Stimulated activated CD8-positive, alpha-beta memory T cell treated with anti-CD3 and anti-CD28 coated beads, Interleukin-15, amount 100 ng/mL, for 1 hour (primary cell): Measurements from ENCODE around the gene FAM3C.
"Not testable (repeated sequence)": the region's sequence is repeated elsewhere in the genome, so short reads cannot be mapped to it uniquely, and the experiment has no call there.

Experiments
- DNase-seq: peaks from one replicate; pipeline ENCODE4 v3.0.0-alpha.2; 2020; ENCODE audit warnings: low read depth

FAM3C gene

GRCh38 chr7:121331048-121331447 lies 65.1 kb downstream of the FAM3C start:
- no peak for DNase-seq

DNA sequence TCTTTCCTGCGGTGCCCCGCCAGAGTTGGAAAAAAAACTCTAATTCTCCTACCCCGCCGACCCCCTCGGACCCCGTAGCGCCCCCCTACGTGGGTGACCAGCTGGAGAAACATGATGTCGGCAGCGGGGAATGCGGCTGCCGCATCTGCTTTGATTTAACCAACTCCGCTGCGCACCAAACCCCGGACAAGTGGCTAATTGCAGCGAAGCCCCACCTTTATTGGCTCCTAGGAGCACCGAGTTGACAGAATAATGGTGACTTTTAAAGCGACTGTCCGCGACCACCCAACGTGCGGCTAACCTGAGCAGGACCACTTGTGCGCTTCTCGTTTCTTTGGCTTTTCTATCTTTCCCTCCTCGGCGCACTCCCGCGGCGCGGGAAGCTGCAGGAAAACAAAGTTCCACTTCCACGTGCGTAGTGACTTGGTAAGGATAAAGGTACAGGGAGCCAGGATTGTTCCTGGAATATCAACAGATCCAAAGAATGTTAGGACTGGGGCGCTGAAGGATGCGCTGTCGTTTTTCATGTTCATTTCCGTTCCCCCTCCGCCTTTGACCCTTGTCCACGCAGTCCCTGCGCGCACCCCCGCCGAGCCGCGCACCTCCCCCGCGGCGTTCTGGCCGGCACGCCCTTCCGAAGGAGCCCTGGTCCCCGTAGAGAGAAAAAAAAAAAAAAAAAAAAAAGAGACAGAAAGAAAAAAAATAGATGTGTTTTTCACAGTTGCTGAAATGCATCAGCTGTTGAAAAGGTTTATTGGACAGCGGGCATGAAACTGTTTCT lies 65.9 kb downstream of the FAM3C start:
- no peak for DNase-seq

DNA sequence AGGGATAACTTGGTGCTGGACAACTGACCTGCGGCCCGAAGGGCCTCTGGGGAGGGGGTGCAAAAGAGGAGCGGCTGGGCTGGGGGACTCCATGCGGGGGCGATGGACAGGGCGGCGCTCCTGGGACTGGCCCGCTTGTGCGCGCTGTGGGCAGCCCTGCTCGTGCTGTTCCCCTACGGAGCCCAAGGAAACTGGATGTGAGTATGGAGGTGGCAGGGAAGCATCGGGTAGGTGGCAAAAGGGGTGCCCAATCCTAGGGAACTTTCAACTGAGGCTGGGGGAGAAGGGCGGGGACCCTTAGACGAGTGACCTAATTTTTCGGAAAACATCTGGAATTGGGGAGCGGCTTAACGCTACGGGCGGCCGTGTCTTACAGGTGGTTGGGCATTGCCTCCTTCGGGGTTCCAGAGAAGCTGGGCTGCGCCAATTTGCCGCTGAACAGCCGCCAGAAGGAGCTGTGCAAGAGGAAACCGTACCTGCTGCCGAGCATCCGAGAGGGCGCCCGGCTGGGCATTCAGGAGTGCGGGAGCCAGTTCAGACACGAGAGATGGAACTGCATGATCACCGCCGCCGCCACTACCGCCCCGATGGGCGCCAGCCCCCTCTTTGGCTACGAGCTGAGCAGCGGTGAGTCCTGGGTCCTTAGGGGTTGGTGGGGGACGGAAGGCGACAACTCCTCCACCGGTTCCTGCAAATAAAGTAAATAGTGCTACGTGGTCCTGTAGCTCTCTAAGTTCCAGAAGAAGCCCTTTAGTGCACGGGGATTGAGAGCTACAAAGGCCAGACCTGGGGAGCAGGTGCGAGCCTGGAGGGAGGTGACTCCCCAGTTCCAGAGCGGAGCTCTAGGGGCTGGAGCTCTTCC lies 66.7 kb downstream of the FAM3C start:
- no peak for DNase-seq

DNA sequence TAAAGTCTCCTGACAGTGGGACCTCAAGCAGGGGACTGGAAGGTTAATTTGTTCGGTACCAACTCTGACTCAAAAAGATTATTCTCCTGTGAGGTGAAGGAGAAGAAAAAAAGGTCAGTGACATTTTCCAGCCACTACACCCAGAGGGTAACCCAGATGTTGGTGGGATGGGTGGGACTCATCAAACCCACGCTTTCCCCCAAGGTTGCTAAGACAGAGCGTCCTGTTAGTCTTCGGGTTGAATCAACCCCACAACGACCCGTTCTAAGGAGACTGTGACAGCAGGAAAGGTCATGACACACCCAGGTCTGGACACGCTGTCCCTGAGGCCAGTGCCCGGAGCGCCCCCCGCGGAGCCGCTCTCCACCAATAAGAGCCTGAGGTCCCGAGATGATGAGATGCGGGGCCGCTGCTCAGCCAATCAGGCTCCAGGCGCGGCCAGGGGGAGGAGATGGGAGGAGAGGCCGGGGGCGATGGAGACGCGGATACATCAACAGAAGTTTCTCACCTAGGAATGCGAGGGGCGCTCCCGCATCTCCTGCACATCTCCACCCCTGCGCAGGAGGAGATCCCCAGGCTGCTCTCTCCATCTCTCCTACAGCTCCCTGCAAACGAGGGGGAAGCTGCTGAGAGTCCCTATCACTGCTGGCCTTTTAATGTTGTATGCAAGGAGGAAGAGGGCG lies 67.5 kb downstream of the FAM3C start, which contains the start of gene WNT16:
WNT16 (plus strand) TSS at position 493 of the 683 bp plus-strand sequence. CDS start 293 bp downstream, outside the sequence.
- DNase-seq = no peak

DNA sequence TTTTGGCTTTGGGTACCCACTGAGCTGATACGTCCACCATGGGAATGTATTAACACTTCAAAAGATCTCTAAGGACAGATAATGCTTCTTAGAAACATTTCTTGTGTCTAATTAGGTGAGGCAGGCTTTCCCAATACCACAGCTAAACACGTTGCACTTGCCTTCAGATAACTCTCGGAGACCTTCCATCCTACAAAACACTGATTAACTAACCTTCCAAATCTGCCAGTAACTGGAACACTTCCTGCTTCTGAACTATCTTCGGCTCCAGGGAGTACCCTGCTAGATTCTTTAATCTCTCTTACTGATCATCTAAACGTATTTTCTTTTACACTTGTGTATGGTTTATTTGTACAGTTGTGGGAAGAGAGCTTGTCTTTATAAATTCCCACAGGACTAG lies 68.4 kb downstream of the FAM3C start:
- no peak for DNase-seq

GRCh38 chr7:121323515-121324302 lies 72.4 kb downstream of the FAM3C start:
- DNase-seq = no peak

DNA sequence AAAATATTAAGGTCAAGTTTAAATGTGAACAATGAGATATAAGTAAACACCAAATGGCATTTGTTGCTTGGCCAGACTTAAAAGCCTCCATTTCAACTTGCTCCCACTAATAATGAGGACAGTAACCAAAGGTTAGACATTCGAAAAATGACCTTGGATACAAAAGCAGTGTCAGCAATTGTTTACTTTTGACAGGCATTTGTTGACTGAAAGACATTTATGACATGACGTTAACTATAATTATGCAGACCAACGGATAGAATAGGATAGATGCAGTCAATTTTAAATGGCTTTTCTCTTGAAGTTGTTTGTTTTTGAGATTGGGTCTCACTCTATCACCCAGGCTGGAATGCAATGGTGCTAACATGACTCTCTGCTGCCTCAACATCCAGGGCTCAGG lies 73.6 kb downstream of the FAM3C start:
- no peak for DNase-seq

- not testable (repeated sequence) for DNase-seq
Observed at GRCh38 chr7:121315170-121315569, 80.9 kb downstream of the FAM3C start.

DNA sequence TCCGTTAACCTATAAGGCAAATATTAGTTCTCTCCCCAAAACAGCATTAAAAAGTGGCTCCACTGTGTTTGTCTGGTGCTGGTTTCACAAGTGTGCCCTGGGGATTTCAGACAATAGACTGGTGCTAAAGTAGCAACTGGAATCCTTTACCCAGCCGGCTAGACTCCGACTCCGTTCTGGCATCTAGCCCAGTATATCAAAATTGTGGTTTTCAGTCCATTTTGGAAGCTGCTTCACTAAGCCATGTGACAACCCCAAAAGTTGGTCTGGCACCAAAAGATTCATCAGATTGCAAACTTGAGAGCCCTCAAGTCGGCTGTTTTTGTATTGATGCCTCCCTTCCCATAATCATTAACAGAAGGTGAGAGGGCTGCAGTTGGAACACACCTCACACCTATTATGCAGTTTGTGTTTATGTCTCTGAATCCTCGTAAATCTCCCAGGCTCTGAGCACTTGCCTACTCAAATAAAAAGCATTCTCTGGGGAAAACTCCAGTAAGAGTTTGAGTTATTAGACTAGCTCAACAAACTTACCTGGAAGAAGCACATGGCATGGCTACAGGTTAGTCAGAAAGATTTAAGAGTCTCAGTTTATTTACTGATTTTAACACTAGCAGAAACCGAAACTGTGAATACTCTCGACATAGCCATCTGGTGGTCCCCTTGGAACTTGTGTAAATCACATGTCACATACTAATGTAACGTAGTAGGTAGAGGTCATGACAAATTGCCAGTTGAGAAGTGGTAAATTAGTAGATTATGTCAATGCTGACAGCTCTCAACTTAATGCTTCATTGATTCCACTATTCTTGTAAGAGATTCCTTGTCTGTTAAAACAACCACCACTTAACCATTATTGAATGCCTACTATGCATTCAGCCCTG lies 82.1 kb downstream of the FAM3C start:
- no peak for DNase-seq

DNA sequence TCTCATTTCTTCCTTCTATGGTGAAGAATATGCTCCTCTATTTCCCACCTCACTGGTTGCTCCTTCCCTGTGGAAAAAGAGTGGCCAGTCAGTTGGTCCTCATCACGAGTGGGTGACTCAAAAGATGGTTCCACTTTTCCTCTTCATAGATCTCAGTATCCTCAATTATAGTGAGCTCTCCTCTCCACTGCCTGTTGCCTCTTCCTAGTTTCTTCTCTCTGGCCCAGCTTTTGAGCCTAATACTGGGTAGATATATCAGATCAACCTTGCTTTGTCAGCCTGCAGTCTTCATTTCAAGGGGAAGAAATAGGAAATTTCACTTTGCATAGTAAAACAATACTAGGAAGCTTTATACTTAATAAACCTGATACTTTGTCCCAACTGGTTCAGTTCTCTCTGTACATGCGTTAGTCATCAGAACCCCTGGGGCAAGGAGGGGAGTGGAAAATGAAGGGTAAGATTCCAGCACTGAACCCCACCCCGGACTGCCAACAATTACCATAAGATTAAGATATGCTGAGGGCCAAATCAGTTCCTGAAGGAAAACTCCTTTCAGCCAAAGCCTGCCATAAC lies 82.8 kb downstream of the FAM3C start:
- no peak for DNase-seq

DNA sequence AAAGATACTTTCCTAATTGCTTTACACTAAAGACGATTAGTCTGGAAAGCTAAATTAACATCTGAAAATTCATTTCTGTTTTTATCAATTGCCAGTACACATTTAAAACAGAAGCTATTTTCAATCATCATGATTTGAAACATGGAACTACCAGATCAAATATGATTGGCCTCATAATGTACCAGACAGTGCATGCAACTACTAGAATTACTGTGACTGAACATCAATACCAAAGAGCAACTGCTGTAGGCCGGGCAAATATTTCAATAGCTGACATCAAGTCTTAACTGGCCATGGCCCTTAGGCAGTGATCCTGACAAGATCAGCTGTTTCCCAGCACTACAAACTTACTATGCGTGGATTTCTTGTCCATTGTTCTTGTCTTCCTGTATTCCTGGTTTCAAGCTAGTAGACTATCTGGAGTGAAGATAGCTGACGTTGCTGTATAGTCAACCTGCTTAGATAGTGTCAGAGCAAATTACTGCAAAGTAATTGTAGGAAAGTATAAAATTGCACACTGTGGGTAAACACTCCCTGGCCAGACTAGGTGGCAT lies 89.0 kb downstream of the FAM3C start:
- DNase-seq = no peak

DNA sequence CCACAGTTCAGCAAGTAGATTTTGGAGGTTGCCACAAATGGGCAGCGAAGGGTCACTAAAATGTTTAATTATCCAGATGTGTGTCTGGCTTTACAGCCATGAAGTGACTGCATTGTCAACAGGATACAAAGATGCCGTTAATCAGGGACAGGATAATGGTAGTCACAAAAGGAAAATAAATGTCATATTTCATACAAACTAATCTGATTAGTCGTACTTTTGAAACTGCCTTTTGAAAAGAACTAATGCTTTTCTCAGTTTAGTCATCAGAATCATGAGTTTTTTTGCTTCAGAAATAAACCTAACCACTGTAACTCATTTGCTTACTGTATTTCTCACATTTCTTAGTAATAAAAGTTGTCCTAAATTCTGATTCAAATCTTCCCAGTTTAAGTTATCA lies 89.5 kb downstream of the FAM3C start:
- no peak for DNase-seq

- DNase-seq = no peak
Observed at GRCh38 chr7:121305109-121305508, 91.0 kb downstream of the FAM3C start.

DNA sequence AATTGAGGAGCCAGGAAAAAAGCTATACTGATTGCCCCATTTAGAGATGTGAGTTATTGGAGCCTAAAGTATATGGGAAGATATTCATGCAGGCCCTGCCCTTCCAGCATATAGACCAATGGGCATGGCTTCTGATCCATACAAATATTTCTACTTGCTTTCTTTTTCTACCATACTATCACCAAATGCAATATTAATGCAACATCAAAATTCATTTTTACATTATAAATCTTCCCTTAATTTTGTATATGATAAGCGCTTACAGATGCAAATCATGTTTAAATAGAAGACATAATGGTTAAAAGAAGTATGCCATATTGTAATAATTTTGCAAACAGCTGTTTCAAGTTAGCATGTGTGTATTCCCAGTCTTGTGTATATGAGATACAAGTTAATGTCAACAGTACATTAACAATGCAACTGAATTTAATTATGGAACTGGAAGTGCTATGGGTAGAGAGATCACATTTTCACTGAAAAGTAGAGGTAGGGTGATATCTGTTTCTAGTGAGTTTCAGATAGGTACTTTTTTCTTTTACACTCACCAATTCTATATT lies 91.9 kb downstream of the FAM3C start:
- no peak for DNase-seq

DNA sequence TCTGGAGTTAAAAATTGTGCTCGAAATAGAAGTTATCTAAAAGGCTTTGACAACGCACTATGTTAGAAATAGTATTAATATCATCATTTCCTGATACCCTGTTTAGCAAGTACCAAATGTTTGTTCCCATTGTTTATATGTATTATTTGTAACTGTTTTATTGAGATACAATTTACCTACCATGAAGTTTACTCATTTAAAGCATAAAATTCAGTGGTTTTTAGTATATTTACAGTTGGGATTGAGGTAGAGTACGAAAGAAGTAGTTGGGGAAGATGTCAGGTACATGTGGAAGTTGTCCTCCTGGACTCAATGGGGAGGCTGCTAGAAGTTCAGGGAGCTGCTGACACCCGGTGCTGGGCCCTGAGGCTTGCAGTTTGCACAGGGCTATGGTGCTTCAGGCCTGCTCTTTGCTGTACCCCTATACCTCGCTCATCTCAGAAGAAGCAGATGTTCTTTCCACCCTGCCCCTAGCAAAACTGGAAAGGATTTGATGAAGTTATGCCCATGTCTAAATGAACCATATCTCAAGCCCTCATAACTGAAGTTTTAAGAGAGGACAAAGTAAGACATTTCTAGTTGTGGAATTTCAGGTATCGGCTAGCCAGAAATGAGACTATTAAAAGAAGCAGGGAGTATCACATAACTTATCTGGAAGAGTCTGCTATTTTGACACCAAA lies 92.5 kb downstream of the FAM3C start:
- DNase-seq = no peak

DNA sequence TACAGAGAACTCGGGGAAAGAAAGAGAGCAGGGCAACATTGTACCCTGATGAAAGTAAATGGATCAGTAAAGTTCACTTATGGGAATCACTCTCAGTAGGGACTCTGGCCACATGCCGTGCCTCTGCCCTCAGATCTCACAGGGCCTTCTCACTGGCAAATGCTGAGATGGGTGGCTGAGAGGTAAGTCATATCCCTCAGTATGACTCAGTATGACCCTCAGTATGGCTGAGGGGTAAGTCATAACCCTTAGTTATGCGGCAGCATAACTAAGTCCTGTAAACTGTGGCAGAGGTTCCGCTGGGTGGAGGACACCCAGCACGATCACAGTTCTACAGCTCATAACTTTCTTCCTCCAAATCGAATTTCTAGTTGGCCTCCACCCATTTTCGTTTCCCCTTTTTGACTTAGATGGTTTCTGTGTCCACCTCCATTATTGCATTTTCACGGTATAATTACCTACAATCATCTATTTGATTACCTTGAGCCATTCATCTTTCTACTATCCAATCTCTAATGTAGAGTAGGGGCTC lies 93.8 kb downstream of the FAM3C start:
- no peak for DNase-seq

GRCh38 chr7:121301446-121302213 lies 94.5 kb downstream of the FAM3C start:
- no peak for DNase-seq
